ENCODE data around the gene USP3. TPM values are rescaled to one million over a fixed set of nuclear protein-coding genes. Genes with fewer than 3 reads are reported as not detected.
"Not testable (repeated sequence)": the region's sequence is repeated elsewhere in the genome, so short reads cannot be mapped to it uniquely, and the experiment has no call there.

USP3 gene
- total RNA-seq, 1 donor from 2014 or later, result 39.5 TPM

- no peaks in the 10 kb centered on the region for H3K36me3 ChIP-seq
- no peak overlapping the region for H3K27ac ChIP-seq
- H3K9me3 ChIP-seq, result no peaks in the 10 kb centered on the region
- H3K4me1 ChIP-seq, result peaks cover 4% of the 10 kb centered on the region
- H3K4me3 ChIP-seq, result no peak overlapping the region
- TF ChIP-seq POLR2AphosphoS5 (IDR thresholded peaks at IDR 0.05; ENCODE audit: insufficient read depth in 1 of 2, low read depth in 1 of 2) (no peak), POLR2A (IDR thresholded peaks at IDR 0.05) (no peak)
- TF ChIP-seq, protein P1, sequence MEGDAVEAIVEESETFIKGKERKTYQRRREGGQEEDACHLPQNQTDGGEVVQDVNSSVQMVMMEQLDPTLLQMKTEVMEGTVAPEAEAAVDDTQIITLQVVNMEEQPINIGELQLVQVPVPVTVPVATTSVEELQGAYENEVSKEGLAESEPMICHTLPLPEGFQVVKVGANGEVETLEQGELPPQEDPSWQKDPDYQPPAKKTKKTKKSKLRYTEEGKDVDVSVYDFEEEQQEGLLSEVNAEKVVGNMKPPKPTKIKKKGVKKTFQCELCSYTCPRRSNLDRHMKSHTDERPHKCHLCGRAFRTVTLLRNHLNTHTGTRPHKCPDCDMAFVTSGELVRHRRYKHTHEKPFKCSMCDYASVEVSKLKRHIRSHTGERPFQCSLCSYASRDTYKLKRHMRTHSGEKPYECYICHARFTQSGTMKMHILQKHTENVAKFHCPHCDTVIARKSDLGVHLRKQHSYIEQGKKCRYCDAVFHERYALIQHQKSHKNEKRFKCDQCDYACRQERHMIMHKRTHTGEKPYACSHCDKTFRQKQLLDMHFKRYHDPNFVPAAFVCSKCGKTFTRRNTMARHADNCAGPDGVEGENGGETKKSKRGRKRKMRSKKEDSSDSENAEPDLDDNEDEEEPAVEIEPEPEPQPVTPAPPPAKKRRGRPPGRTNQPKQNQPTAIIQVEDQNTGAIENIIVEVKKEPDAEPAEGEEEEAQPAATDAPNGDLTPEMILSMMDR (IDR thresholded peaks at IDR 0.05), result no peak
- intact Hi-C loops (cut with DNase I), result loop anchor here (10.0 kb wide), 1 partner anchor 121 kb away; no protein-coding TSS in a partner anchor
- no peaks in the 10 kb centered on the region for H3K27me3 ChIP-seq
- DNase-seq (ENCODE audit: extremely low spot score in 2 of 2), result no peak
These were observed 20.6 kb upstream of the USP3 start for GRCh38 chr15:63483521-63484371.

GRCh38 chr15:63484433-63485186 is 19.8 kb upstream of the USP3 start:
- H3K4me3 ChIP-seq, result no peak overlapping the region
- no peaks in the 10 kb centered on the region for H3K27me3 ChIP-seq
- intact Hi-C loops (cut with DNase I), result loop anchor here (1.0 to 10.0 kb wide), 2 partner anchors 50 to 120 kb away; no protein-coding TSS in a partner anchor
- H3K27ac ChIP-seq, result no peak overlapping the region
- H3K9me3 ChIP-seq, result no peaks in the 10 kb centered on the region
- peaks cover 4% of the 10 kb centered on the region for H3K4me1 ChIP-seq
- TF ChIP-seq POLR2AphosphoS5 (IDR thresholded peaks at IDR 0.05; ENCODE audit: insufficient read depth in 1 of 2, low read depth in 1 of 2) (no peak), POLR2A (IDR thresholded peaks at IDR 0.05) (no peak)
- TF ChIP-seq, protein P1 (IDR thresholded peaks at IDR 0.05), result no peak
- H3K36me3 ChIP-seq, result no peaks in the 10 kb centered on the region
- no peak for DNase-seq (ENCODE audit: extremely low spot score in 2 of 2)

DNA sequence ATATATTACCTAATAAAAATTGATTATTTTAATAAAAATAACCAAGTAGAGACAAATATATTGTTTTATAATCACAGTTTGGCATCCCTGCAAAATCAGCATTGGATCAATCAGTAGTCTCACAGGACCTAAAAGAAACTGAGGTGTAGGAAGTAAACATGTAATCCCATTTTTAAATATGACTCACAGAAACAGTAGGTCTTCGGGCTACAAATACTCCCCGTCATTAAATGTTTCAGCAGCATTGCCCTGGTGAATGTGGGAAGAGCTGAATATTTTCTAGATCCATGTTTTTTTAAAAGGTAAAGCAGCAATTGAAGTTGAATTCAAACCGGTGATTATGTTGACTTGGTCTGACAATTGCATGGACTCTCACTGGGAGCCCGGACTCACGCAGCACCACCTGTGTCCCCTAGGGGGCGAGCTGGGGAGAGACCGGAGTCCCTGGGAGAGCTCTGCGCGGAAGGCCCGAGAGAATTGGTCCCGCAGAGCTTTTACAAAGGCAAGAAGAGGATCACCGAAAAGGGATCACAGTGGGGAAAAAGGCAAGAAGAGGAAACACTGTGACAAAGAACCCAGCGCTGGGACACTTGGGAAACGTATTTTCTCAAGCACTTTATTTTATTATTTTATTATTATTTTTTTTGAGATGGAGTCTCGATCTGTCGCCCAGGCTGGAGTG is 17.2 kb upstream of the USP3 start:
- no peaks in the 10 kb centered on the region for H3K9me3 ChIP-seq
- intact Hi-C loops (cut with DNase I), result loop anchor here (10.0 kb wide), 1 partner anchor 118 kb away; no protein-coding TSS in a partner anchor
- no peaks in the 10 kb centered on the region for H3K27me3 ChIP-seq
- no peak overlapping the region for H3K4me3 ChIP-seq
- H3K4me1 ChIP-seq, result peaks cover 10% of the 10 kb centered on the region
- H3K27ac ChIP-seq, result no peak overlapping the region
- TF ChIP-seq, protein P1 (IDR thresholded peaks at IDR 0.05), result peak; percentile 71 to 82 (median 81)
- TF ChIP-seq POLR2AphosphoS5 (IDR thresholded peaks at IDR 0.05; ENCODE audit: insufficient read depth in 1 of 2, low read depth in 1 of 2), result peak; percentile 20 to 32
- TF ChIP-seq POLR2A (IDR thresholded peaks at IDR 0.05), result no peak
- no peaks in the 10 kb centered on the region for H3K36me3 ChIP-seq
- DNase-seq (ENCODE audit: extremely low spot score in 2 of 2), result peak in 1 of 2 donors; percentile 86

DNA sequence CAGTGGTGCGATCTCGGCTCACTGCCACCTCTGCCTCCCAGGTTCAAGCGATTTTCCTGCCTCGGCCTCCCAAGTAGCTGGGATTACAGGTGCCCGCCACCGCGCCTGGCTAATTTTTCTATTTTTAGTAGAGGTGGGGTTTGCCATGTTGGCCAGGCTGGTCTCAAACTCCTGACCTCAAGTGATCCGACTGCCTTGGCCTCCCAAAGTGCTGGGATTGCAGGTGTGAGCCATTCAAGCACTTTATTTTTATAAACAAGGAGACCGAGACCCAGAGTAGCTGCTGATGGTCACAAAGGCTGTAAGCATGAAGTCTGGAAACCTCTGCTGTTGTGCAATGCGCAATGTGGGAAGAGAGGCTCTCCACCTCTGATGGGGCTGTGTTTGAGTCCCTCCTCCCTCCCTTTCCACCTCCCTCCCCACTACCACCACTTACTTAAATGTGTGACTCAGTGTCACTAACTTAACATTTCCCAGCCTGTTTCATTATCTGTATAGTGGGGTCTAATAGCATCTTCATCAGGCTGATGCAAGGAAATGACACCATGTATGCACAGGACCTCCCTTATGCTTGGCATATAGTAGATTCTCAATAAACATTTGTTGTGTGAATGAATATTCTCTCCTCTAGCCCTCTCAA is 16.5 kb upstream of the USP3 start:
- H3K4me1 ChIP-seq, H3K27me3 ChIP-seq, H3K4me3 ChIP-seq, H3K36me3 ChIP-seq, H3K9me3 ChIP-seq, H3K27ac ChIP-seq: not testable (repeated sequence)
- intact Hi-C loops (cut with DNase I), result loop anchor here (10.0 kb wide), 1 partner anchor 117 kb away; no protein-coding TSS in a partner anchor
- DNase-seq (ENCODE audit: extremely low spot score in 2 of 2), result peak in 1 of 2 donors; percentile 52
